Epithelial cell of esophagus (primary cell): ENCODE data around the gene L3MBTL1.

Experiments used
- DNase-seq: peaks from one replicate; pipeline ENCODE4 v3.0.0; 2010; ENCODE audit warnings: low read depth
- H3K4me3 ChIP-seq: 2 replicates; pipeline ENCODE4 v1.5.1; 2011; ENCODE audit warnings: mild to moderate bottlenecking, low read length, control low read depth
- CTCF ChIP-seq: IDR thresholded peaks from 2 replicates; pipeline ENCODE4 v1.5.1; 2011; ENCODE audit warnings: low read depth, mild to moderate bottlenecking, low read length, control low read depth, inconsistent platforms; ENCODE audit not compliant: insufficient read depth; ENCODE audit errors: missing control alignments

Gene L3MBTL1

GRCh38 chr20:43554369-43554768 lies 46.9 kb downstream of the L3MBTL1 start:
- no peak for TF ChIP-seq CTCF
- H3K4me3 ChIP-seq, result no peak overlapping the region
- no peak for DNase-seq

- H3K4me3 ChIP-seq, result no peak within 1 kb of the TSS
- no peak for TF ChIP-seq CTCF
- peak; percentile 36 for DNase-seq
These were observed 51.1 kb downstream of the L3MBTL1 start, which contains the start of gene SGK2 for GRCh38 chr20:43558412-43559146. Gene SGK2, plus strand, starts transcription at chr20:43559027. Its CDS starts 7,469 bp downstream, at chr20:43566496.

GRCh38 chr20:43559147-43559987 lies 51.9 kb downstream of the L3MBTL1 start:
- TF ChIP-seq CTCF, result no peak
- DNase-seq, result no peak
- no peak overlapping the region for H3K4me3 ChIP-seq

GRCh38 chr20:43560974-43561373 lies 53.5 kb downstream of the L3MBTL1 start:
- TF ChIP-seq CTCF, result no peak
- H3K4me3 ChIP-seq, result no peak overlapping the region
- DNase-seq, result no peak

GRCh38 chr20:43563429-43563828 lies 55.9 kb downstream of the L3MBTL1 start:
- DNase-seq, result no peak
- no peak for TF ChIP-seq CTCF
- no peak overlapping the region for H3K4me3 ChIP-seq

GRCh38 chr20:43563991-43564390 lies 56.5 kb downstream of the L3MBTL1 start:
- DNase-seq, result no peak
- no peak for TF ChIP-seq CTCF
- no peak overlapping the region for H3K4me3 ChIP-seq
